Body of pancreas (tissue), 4 donors: ENCODE data around the gene KIF11.
A peak's percentile ranks its signal among the peaks of the same experiment; 100 is the strongest.

Source experiments
- POLR2A ChIP-seq, 3 donors: fragments of 450-650 bp; IDR thresholded peaks; one replicate each; pipeline ENCODE4 v1.6.1; 2016; ENCODE audit warnings: antibody characterized with exemption in 3 of 3, mild to moderate bottlenecking in 2 of 3
- TF ChIP-seq, protein P1 (sequence below), 7 experiments: fragments of 450-650 bp in 4 of 7; fragments of 200-600 bp in 3 of 7; sonication (generic) in 3 of 7; IDR thresholded peaks; one replicate each; pipeline ENCODE4 v1.5.1; 2016 to 2019; ENCODE audit warnings: antibody characterized with exemption in 7 of 7

- no peak for TF ChIP-seq POLR2A (IDR thresholded peaks at IDR 0.05)
- TF ChIP-seq, protein P1, sequence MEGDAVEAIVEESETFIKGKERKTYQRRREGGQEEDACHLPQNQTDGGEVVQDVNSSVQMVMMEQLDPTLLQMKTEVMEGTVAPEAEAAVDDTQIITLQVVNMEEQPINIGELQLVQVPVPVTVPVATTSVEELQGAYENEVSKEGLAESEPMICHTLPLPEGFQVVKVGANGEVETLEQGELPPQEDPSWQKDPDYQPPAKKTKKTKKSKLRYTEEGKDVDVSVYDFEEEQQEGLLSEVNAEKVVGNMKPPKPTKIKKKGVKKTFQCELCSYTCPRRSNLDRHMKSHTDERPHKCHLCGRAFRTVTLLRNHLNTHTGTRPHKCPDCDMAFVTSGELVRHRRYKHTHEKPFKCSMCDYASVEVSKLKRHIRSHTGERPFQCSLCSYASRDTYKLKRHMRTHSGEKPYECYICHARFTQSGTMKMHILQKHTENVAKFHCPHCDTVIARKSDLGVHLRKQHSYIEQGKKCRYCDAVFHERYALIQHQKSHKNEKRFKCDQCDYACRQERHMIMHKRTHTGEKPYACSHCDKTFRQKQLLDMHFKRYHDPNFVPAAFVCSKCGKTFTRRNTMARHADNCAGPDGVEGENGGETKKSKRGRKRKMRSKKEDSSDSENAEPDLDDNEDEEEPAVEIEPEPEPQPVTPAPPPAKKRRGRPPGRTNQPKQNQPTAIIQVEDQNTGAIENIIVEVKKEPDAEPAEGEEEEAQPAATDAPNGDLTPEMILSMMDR (IDR thresholded peaks at IDR 0.05): peak in 1 of 7 experiments; percentile 24
These were observed 18.2 kb upstream of the KIF11 start for GRCh38 chr10:92574548-92575261.
